Measurements from ENCODE around the gene NUP35.
"Not testable (repeated sequence)": the region's sequence is repeated elsewhere in the genome, so short reads cannot be mapped to it uniquely, and the experiment has no call there.

The NUP35 gene

GRCh38 chr2:183149489-183149888 is 25.2 kb downstream of the NUP35 start:
- H3K27ac ChIP-seq (ENCODE audit: low read depth, low read length), result 0 out of 2 replicates have a peak overlapping the region, but pooled peaks have one; percentile 11
- WGBS, result 100% methylated on average over 1 of the region's 2 CpGs
- no peaks in the 10 kb centered on the region for H3K27me3 ChIP-seq (ENCODE audit: insufficient read depth, low read length)
- H3K9ac ChIP-seq (ENCODE audit: low read depth, low read length), result no peak overlapping the region
- peaks cover 9% of the 10 kb centered on the region; the same call in 1 of the 2 replicates for H3K9me3 ChIP-seq (ENCODE audit: insufficient read depth, low read depth, low read length)
- H3K4me1 ChIP-seq (ENCODE audit: insufficient read depth, low read length), result peaks cover 14% of the 10 kb centered on the region
- H3K4me3 ChIP-seq (ENCODE audit: low read length), result no peak overlapping the region
- H3K36me3 ChIP-seq (ENCODE audit: insufficient read depth, low read length), result peaks cover 62% of the 10 kb centered on the region

DNA sequence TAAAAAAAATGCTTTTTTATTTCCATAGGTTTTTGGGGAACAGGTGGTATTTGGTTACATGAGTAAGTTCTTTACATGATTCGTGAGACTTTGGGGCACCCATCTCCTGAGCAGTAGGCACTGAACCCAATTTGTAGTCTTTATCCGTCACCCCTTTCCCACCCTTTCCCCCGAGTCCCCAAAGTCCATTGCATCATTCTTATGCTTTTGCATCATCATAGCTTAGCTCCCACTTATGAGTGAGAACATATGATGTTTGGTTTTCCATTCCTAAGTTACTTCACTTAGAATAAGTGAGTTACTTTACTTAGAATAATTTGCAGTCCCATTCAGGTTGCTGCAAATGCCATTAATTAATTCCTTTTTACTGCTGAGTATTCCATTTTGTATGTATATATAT is 28.0 kb downstream of the NUP35 start:
- H3K9ac ChIP-seq (ENCODE audit: low read depth, low read length); H3K9me3 ChIP-seq (ENCODE audit: insufficient read depth, low read depth, low read length); H3K27me3 ChIP-seq (ENCODE audit: insufficient read depth, low read length); H3K27ac ChIP-seq (ENCODE audit: low read depth, low read length); H3K4me3 ChIP-seq (ENCODE audit: low read length): not testable (repeated sequence)
- Histone ChIP-seq H3K36me3 (ENCODE audit: insufficient read depth, low read length) (peaks cover 66% of the 10 kb centered on the region), H3K4me1 (ENCODE audit: insufficient read depth, low read length) (peaks cover 22% of the 10 kb centered on the region)
- WGBS, result 100% methylated on average over 3 of the region's 3 CpGs

- WGBS, result 97% methylated on average over 3 of the region's 3 CpGs
- H3K4me1 ChIP-seq (ENCODE audit: insufficient read depth, low read length), result peaks cover 27% of the 10 kb centered on the region
- peaks cover 83% of the 10 kb centered on the region for H3K36me3 ChIP-seq (ENCODE audit: insufficient read depth, low read length)
- H3K27me3 ChIP-seq (ENCODE audit: insufficient read depth, low read length), result no peaks in the 10 kb centered on the region
- H3K27ac ChIP-seq (ENCODE audit: low read depth, low read length), result no peak overlapping the region
- no peak overlapping the region for H3K4me3 ChIP-seq (ENCODE audit: low read length)
- peaks cover 8% of the 10 kb centered on the region; the same call in 1 of the 2 replicates for H3K9me3 ChIP-seq (ENCODE audit: insufficient read depth, low read depth, low read length)
- no peak overlapping the region for H3K9ac ChIP-seq (ENCODE audit: low read depth, low read length)
Observed at GRCh38 chr2:183153967-183154366, 29.7 kb downstream of the NUP35 start.

GRCh38 chr2:183154772-183155171 is 30.5 kb downstream of the NUP35 start:
- not testable (repeated sequence) for H3K27ac ChIP-seq (ENCODE audit: low read depth, low read length); H3K4me3 ChIP-seq (ENCODE audit: low read length); H3K9ac ChIP-seq (ENCODE audit: low read depth, low read length); H3K9me3 ChIP-seq (ENCODE audit: insufficient read depth, low read depth, low read length); H3K27me3 ChIP-seq (ENCODE audit: insufficient read depth, low read length)
- 86% methylated on average over 3 of the region's 4 CpGs for WGBS
- H3K36me3 ChIP-seq (ENCODE audit: insufficient read depth, low read length), result peaks cover 91% of the 10 kb centered on the region
- peaks cover 27% of the 10 kb centered on the region for H3K4me1 ChIP-seq (ENCODE audit: insufficient read depth, low read length)

GRCh38 chr2:183157131-183157530 is 32.9 kb downstream of the NUP35 start:
- Histone ChIP-seq H3K27ac (ENCODE audit: low read depth, low read length) (no peak overlapping the region), H3K4me1 (ENCODE audit: insufficient read depth, low read length) (peaks cover 32% of the 10 kb centered on the region), H3K27me3 (ENCODE audit: insufficient read depth, low read length) (no peaks in the 10 kb centered on the region), H3K36me3 (ENCODE audit: insufficient read depth, low read length) (peaks cover 91% of the 10 kb centered on the region), H3K9me3 (ENCODE audit: insufficient read depth, low read depth, low read length) (peaks cover 8% of the 10 kb centered on the region; the same call in 1 of the 2 replicates), H3K9ac (ENCODE audit: low read depth, low read length) (no peak overlapping the region), H3K4me3 (ENCODE audit: low read length) (no peak overlapping the region)
- 84% methylated on average over 4 of the region's 4 CpGs for WGBS

- H3K27me3 ChIP-seq (ENCODE audit: insufficient read depth, low read length), result no peaks in the 10 kb centered on the region
- H3K4me1 ChIP-seq (ENCODE audit: insufficient read depth, low read length), result peaks cover 23% of the 10 kb centered on the region
- peaks cover 85% of the 10 kb centered on the region for H3K36me3 ChIP-seq (ENCODE audit: insufficient read depth, low read length)
- no peak overlapping the region for H3K9ac ChIP-seq (ENCODE audit: low read depth, low read length)
- no peak overlapping the region for H3K27ac ChIP-seq (ENCODE audit: low read depth, low read length)
- WGBS, result 92% methylated on average over 4 of the region's 4 CpGs
- H3K4me3 ChIP-seq (ENCODE audit: low read length), result no peak overlapping the region
- no peaks in the 10 kb centered on the region for H3K9me3 ChIP-seq (ENCODE audit: insufficient read depth, low read depth, low read length)
Observed at GRCh38 chr2:183162362-183162761, 38.1 kb downstream of the NUP35 start.

DNA sequence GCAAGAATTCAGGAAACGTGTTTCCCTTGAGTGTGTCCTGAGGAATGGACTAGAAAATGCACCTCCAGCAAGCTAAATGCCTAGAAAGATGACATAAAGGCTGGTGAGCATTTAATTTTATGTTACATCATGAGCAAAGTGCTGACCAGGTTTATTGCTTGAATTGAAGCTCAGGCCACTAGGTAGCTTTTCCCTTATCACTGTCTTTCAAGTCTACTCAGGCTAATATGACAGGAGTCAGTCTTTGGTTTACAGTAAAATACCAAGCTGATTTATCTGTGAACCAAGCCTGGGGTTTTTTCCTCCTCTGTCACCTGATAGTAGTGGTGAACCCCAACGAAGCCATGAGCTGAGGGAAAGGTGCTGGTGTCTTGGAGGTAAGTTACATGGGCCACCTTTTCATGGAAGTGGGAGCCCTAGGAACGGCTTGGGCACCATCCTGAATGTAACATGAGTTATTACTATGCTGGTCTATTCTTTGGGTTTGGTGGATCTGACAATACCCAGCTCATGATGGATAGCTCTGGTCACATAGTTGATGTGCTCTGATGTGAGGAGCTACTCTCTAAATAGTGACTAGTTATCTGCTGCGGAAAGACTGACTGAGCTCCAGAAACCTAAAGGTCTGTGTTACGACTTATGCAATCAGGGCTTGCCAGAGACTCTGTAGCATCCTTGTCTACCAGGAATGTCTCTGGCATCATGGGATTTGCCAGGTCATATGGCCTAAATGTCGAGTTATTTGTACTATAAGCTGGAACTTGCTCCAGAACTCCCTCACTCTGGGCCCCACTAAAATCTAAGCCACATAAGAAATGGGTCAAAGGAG is 39.8 kb downstream of the NUP35 start:
- H3K9ac ChIP-seq (ENCODE audit: low read depth, low read length), result no peak overlapping the region
- H3K4me1 ChIP-seq (ENCODE audit: insufficient read depth, low read length), result peaks cover 12% of the 10 kb centered on the region; the same call in 1 of the 2 replicates
- no peak overlapping the region for H3K27ac ChIP-seq (ENCODE audit: low read depth, low read length)
- H3K4me3 ChIP-seq (ENCODE audit: low read length), result no peak overlapping the region
- 90% methylated on average over 6 of the region's 6 CpGs for WGBS
- no peaks in the 10 kb centered on the region for H3K27me3 ChIP-seq (ENCODE audit: insufficient read depth, low read length)
- no peaks in the 10 kb centered on the region for H3K9me3 ChIP-seq (ENCODE audit: insufficient read depth, low read depth, low read length)
- H3K36me3 ChIP-seq (ENCODE audit: insufficient read depth, low read length), result peaks cover 69% of the 10 kb centered on the region

GRCh38 chr2:183164650-183165015 is 40.4 kb downstream of the NUP35 start:
- 96% methylated on average over 4 of the region's 4 CpGs for WGBS
- H3K27ac ChIP-seq (ENCODE audit: low read depth, low read length), result no peak overlapping the region
- peaks cover 63% of the 10 kb centered on the region for H3K36me3 ChIP-seq (ENCODE audit: insufficient read depth, low read length)

GRCh38 chr2:183166210-183166609 is 42.0 kb downstream of the NUP35 start:
- Histone ChIP-seq H3K9me3 (ENCODE audit: insufficient read depth, low read depth, low read length) (no peaks in the 10 kb centered on the region), H3K4me1 (ENCODE audit: insufficient read depth, low read length) (no peaks in the 10 kb centered on the region), H3K4me3 (ENCODE audit: low read length) (no peak overlapping the region), H3K27ac (ENCODE audit: low read depth, low read length) (no peak overlapping the region), H3K9ac (ENCODE audit: low read depth, low read length) (no peak overlapping the region), H3K27me3 (ENCODE audit: insufficient read depth, low read length) (no peaks in the 10 kb centered on the region), H3K36me3 (ENCODE audit: insufficient read depth, low read length) (peaks cover 48% of the 10 kb centered on the region)
- 86% methylated on average over 2 of the region's 3 CpGs for WGBS

More at GRCh38 chr2:183164650-183165015, 40.4 kb downstream of the NUP35 start:
- no peaks in the 10 kb centered on the region for H3K9me3 ChIP-seq (ENCODE audit: insufficient read depth, low read depth, low read length)
- H3K4me1 ChIP-seq (ENCODE audit: insufficient read depth, low read length), result peaks cover 6% of the 10 kb centered on the region; the same call in 1 of the 2 replicates
- H3K27me3 ChIP-seq (ENCODE audit: insufficient read depth, low read length), result no peaks in the 10 kb centered on the region
- no peak overlapping the region for H3K9ac ChIP-seq (ENCODE audit: low read depth, low read length)
- H3K4me3 ChIP-seq (ENCODE audit: low read length), result no peak overlapping the region

DNA sequence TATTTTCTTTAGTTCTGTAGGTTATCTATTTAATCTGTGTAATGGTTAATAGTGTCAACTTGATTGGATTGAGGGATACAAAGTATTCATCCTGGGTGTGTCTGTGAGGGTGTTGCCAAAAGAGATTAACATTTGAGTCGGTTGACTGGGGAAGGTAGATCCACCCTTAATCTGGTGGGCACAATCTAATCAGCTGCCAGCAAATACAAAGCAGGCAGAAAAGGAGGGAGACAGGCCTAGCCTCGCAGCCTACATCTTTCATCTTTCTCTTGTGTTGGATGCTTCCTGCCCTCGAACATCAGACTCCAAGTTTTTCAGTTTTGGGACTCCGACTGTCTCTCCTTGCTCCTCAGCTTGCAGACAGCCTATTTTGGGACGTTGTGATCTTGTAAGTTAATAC is 42.7 kb downstream of the NUP35 start:
- not testable (repeated sequence) for H3K4me3 ChIP-seq (ENCODE audit: low read length); H3K4me1 ChIP-seq (ENCODE audit: insufficient read depth, low read length); H3K9ac ChIP-seq (ENCODE audit: low read depth, low read length); H3K27me3 ChIP-seq (ENCODE audit: insufficient read depth, low read length); H3K27ac ChIP-seq (ENCODE audit: low read depth, low read length); H3K9me3 ChIP-seq (ENCODE audit: insufficient read depth, low read depth, low read length)
- peaks cover 40% of the 10 kb centered on the region for H3K36me3 ChIP-seq (ENCODE audit: insufficient read depth, low read length)
- 90% methylated on average over 4 of the region's 5 CpGs for WGBS

DNA sequence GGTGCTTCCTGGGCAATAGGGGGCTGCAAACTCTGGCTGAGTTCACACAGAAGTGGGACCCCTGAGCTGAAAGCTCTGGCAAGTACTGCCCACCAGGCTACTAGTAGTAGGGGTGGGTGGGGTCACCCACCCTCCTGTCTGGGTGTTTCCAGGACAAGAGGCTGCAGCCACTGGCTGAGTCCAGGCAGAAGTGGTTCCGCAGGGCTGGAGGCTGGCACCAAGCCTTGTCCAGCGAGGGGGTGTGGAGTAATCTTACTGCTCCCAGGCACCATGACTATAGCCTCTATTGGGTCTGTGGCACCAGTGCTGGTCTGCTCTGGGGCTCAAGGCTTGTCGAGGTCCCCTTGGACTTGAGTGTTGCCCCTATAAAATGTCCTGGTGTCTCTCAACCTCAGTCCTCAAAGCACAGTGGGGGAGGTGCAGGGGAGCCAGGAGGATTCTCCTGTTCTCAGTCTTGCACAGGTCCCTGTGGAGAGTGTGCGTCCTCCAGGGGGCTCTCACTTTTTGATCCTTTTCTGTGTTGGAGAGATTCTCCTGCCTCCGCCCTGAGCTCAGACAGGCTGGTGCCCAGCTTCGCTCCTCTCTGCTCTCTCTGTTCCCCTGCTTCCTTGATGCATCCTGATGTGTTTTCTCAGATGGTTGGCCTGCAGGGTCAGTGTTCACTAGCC is 48.1 kb downstream of the NUP35 start:
- 93% methylated on average over 6 of the region's 6 CpGs for WGBS
- H3K27ac ChIP-seq (ENCODE audit: low read depth, low read length), result no peak overlapping the region
- H3K9me3 ChIP-seq (ENCODE audit: insufficient read depth, low read depth, low read length), result peaks cover 4% of the 10 kb centered on the region; the same call in 1 of the 2 replicates
- no peak overlapping the region for H3K4me3 ChIP-seq (ENCODE audit: low read length)
- no peaks in the 10 kb centered on the region for H3K27me3 ChIP-seq (ENCODE audit: insufficient read depth, low read length)
- H3K4me1 ChIP-seq (ENCODE audit: insufficient read depth, low read length), result no peaks in the 10 kb centered on the region
- H3K36me3 ChIP-seq (ENCODE audit: insufficient read depth, low read length), result 0 out of 2 replicates have a peak, but pooled peaks cover 3% of the 10 kb centered on the region
- no peak overlapping the region for H3K9ac ChIP-seq (ENCODE audit: low read depth, low read length)

Data from HUES64 (cell line).